ENCODE measurements around the gene CCN5.

- no peak for TF ChIP-seq POLR2A (IDR thresholded peaks at IDR 0.05)
- no peak for TF ChIP-seq CTCF (IDR thresholded peaks at IDR 0.05)
Measured at GRCh38 chr20:44758247-44759101, 43.3 kb downstream of the CCN5 start.
